ENCODE measurements around the gene AGBL2. TPM values are rescaled to one million over a fixed set of nuclear protein-coding genes. Genes with fewer than 3 reads are reported as not detected.

Gene AGBL2
- total and polyA plus RNA-seq, 9 of the 15 experiments (the other 6 are each of a cell fraction or from before 2014, with no cell fraction given), result 0.57 to 6.5 (median 1.3) TPM

DNA sequence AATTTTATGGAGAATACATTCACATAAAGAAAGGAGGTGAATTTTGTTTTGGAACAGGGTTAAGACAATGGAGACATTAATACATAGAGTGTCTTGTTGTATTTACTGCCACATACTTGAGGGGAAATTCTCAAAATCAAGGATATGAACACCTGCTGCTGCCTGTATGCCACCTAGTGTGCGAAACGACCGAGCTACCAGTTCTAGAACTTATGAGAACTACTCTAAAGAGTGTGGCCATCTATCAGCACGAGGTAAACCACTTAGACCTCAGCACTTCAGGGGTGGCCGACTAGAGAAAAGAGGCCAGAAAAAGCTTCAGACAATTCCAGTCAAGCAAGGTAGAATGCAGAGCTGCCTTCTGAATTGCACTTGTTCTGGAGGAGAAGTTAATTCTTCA, 1.5 kb upstream of the AGBL2 start:
- CTCF ChIA-PET (ENCODE audit: low intra/inter-chr PET ratio), result no interaction called here

More for the DNA sequence above, 1.5 kb upstream of the AGBL2 start:
- H4K20me1 ChIP-seq (replicated peaks; ENCODE audit: control insufficient read depth, insufficient read depth, low read length), result no peaks in the 10 kb centered on the region
- DNase-seq (ENCODE audit: extremely low read depth in 1 of 4, low spot score in 3 of 4) (no peak), ATAC-seq (peak; percentile 32), FAIRE-seq (peak; percentile 35)
- peaks cover 51% of the 10 kb centered on the region for H3K36me3 ChIP-seq (ENCODE audit: control insufficient read depth, insufficient read depth, low read length)
- H3K9me3 ChIP-seq (replicated peaks; ENCODE audit: control insufficient read depth, insufficient read depth, low read depth, low read length), result no peaks in the 10 kb centered on the region
- intact Hi-C loops (cut with micrococcal nuclease) (loop anchor here (5.0 kb wide), 1 partner anchor 74 kb away; the partner anchor contains the start of gene MTCH2), in situ Hi-C loops (cut with MboI) (no loop called here)
- H3K27ac ChIP-seq (ENCODE audit: extremely low read depth, low read depth, low read length), result no peak overlapping the region
- no peak overlapping the region for H3K4me2 ChIP-seq (ENCODE audit: insufficient read depth, low read length)
- no peak overlapping the region for H2AFZ ChIP-seq (ENCODE audit: low read depth, low read length)
- no peak for TF ChIP-seq ZFPM2 (CRISPR knock-in tag; IDR thresholded peaks at IDR 0.05)
- 0 out of 2 replicates have a peak, but pooled peaks have one; percentile 13 for TF ChIP-seq PML (IDR thresholded peaks at IDR 0.05; ENCODE audit: low read length)
- TF ChIP-seq POLR2AphosphoS2 (IDR thresholded peaks at IDR 0.05; ENCODE audit: low read length), result 0 out of 2 replicates have a peak, but pooled peaks have one; percentile 42
- TF ChIP-seq CTCF (IDR thresholded peaks at IDR 0.05 in 2 of 3, conservative IDR thresholded peaks at IDR 0.05 in 1 of 3; ENCODE audit: insufficient read depth in 2 of 3, low read depth in 1 of 3, low read length in 3 of 3), result peak in 2 of 3 experiments; percentile 19 to 34; a peak in 2 of 6 replicates
- peak in 1 of 2 experiments; percentile 33; a peak in 1 of 4 replicates for TF ChIP-seq RAD21 (CRISPR knock-in tag; conservative IDR thresholded peaks at IDR 0.05 in 1 of 2, IDR thresholded peaks at IDR 0.05 in 1 of 2)
- POLR2A ChIA-PET, result interaction anchor here (0.8 to 3.6 kb wide), 4 partner anchors 11 to 32 kb away, joined by 3 to 26 read pairs (median 12); no protein-coding TSS in a partner anchor
- H3K9ac ChIP-seq (ENCODE audit: insufficient read depth in 1 of 2, low read depth in 2 of 2, low read length in 2 of 2), result no peak overlapping the region
- H3K79me2 ChIP-seq (ENCODE audit: control insufficient read depth, insufficient read depth, low read length), result no peaks in the 10 kb centered on the region
- WGBS (ENCODE audit: insufficient coverage, low coverage, missing lambda C conversion rate), result 69% methylated on average over 5 of the region's 5 CpGs
- no peak overlapping the region for H3K4me3 ChIP-seq
- TSS peak; percentile 29 for BruUV-seq (replicated peaks)
- no peaks in the 10 kb centered on the region for H3K9me1 ChIP-seq (ENCODE audit: control insufficient read depth, insufficient read depth, low read length)
- peaks cover 0 to 7% of the 10 kb centered on the region in 2 experiments; a peak in 1 of 5 replicates for H3K4me1 ChIP-seq (replicated peaks in 1 of 2; ENCODE audit: control insufficient read depth in 2 of 2, insufficient read depth in 2 of 2, low read length in 2 of 2)
- no peaks in the 10 kb centered on the region for H3K27me3 ChIP-seq (ENCODE audit: control insufficient read depth in 2 of 2, insufficient read depth in 2 of 2, low read length in 2 of 2)

All from K562 (cell line).